ENCODE measurements around the gene MRLN. TPM values are rescaled to one million over a fixed set of nuclear protein-coding genes. Genes with fewer than 3 reads are reported as not detected.
A peak's percentile ranks its signal among the peaks of the same experiment; 100 is the strongest.

The MRLN gene
- total and polyA plus RNA-seq, 2 experiments from 2014 or later, result not detected

DNA sequence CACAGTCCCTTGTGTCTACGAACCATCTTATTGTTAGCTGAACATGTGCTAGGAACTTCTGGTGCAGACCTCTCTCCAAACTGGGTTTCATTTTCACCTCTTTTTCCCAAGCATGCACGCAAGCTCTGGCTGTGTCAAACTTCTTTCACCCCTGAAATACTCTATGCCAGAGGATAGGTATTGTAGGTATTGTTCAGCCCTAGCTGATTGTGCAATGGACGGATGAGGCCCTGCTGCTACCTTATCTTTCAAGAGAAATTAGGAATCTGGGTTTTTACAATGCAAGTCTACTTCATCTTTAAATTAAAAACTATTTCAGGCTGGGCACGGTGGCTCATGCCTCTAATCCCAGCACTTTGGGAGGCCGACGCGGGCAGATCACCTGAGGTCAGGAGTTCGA is 28.3 kb upstream of the MRLN start:
- 80% methylated on average over 8 of the region's 8 CpGs for WGBS (ENCODE audit: low lambda C conversion rate, missing lambda C conversion rate)
- H2AFZ ChIP-seq, result no peak overlapping the region
- H3K4me3 ChIP-seq, result no peak overlapping the region
- no peaks in the 10 kb centered on the region for H4K20me1 ChIP-seq (ENCODE audit: insufficient read depth, poor library complexity, severe bottlenecking)
- H3K27me3 ChIP-seq, result no peaks in the 10 kb centered on the region
- H3K4me1 ChIP-seq (ENCODE audit: insufficient read depth), result no peaks in the 10 kb centered on the region
- H3K4me2 ChIP-seq, result no peak overlapping the region
- no peaks in the 10 kb centered on the region for H3K36me3 ChIP-seq (replicated peaks; ENCODE audit: insufficient read depth, low read depth)
- H3K9me2 ChIP-seq (replicated peaks; ENCODE audit: insufficient read depth), result no peaks in the 10 kb centered on the region
- DNase-seq (ENCODE audit: low spot score), result no peak
- H3K9me3 ChIP-seq (ENCODE audit: low read depth), result no peaks in the 10 kb centered on the region
- TF ChIP-seq EZH2phosphoT487 (IDR thresholded peaks at IDR 0.05; ENCODE audit: low read depth, severe bottlenecking, unreplicated experiment) (no peak), EZH2 (IDR thresholded peaks at IDR 0.05; ENCODE audit: borderline replicate concordance) (no peak)
- TF ChIP-seq, protein P1, sequence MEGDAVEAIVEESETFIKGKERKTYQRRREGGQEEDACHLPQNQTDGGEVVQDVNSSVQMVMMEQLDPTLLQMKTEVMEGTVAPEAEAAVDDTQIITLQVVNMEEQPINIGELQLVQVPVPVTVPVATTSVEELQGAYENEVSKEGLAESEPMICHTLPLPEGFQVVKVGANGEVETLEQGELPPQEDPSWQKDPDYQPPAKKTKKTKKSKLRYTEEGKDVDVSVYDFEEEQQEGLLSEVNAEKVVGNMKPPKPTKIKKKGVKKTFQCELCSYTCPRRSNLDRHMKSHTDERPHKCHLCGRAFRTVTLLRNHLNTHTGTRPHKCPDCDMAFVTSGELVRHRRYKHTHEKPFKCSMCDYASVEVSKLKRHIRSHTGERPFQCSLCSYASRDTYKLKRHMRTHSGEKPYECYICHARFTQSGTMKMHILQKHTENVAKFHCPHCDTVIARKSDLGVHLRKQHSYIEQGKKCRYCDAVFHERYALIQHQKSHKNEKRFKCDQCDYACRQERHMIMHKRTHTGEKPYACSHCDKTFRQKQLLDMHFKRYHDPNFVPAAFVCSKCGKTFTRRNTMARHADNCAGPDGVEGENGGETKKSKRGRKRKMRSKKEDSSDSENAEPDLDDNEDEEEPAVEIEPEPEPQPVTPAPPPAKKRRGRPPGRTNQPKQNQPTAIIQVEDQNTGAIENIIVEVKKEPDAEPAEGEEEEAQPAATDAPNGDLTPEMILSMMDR (IDR thresholded peaks at IDR 0.05; ENCODE audit: poor library complexity), result no peak
- no peak overlapping the region for H3K27ac ChIP-seq
- no peaks in the 10 kb centered on the region for H3K79me2 ChIP-seq

DNA sequence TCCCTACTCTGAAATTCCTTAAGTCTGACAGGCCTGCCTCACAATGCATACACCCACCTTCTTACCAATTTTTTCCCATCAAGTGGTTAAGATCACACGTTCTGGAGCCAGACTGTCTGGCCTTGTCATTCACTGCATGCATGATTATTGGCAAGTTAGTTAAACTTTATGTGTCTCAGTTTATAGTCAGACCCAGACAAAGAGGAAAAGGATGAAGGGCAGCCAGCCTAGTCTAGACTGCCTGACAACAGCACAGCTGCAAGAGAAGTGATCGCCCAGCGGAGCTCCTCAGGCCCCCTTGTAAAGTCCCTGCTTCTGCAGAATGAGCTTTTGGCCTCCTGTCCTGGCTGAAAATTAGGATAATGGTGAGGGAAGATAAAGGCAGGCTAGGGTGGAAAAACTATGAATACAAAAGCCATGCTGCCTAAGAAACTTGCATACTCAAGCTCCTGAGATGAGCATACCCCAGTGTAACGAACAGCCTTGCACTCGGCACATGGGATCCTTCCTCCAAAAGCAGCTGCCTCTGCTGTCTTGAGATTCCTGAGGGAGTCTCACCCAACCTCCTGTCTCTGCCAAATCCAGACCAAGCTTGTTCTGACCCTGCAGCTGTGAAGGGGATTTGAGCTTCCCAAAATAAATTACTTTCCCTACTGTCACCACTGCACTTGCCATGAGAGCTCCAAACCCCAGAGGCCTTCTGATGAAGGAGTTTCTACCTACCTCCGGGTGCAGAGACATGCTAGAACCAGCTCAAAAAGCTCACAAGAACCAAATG is 26.7 kb upstream of the MRLN start:
- H3K27ac ChIP-seq, result no peak overlapping the region
- H3K4me2 ChIP-seq, result no peak overlapping the region
- H3K27me3 ChIP-seq, result no peaks in the 10 kb centered on the region
- H3K4me1 ChIP-seq (ENCODE audit: insufficient read depth), result no peaks in the 10 kb centered on the region
- no peak overlapping the region for H2AFZ ChIP-seq
- no peaks in the 10 kb centered on the region for H3K79me2 ChIP-seq
- no peaks in the 10 kb centered on the region for H3K9me3 ChIP-seq (ENCODE audit: low read depth)
- no peak overlapping the region for H3K4me3 ChIP-seq
- DNase-seq (ENCODE audit: low spot score), result peak; percentile 13
- WGBS (ENCODE audit: low lambda C conversion rate, missing lambda C conversion rate), result 79% methylated on average over 6 of the region's 6 CpGs
- TF ChIP-seq EZH2phosphoT487 (IDR thresholded peaks at IDR 0.05; ENCODE audit: low read depth, severe bottlenecking, unreplicated experiment) (no peak), EZH2 (IDR thresholded peaks at IDR 0.05; ENCODE audit: borderline replicate concordance) (no peak)
- TF ChIP-seq, protein P1 (IDR thresholded peaks at IDR 0.05; ENCODE audit: poor library complexity), result no peak
- H3K36me3 ChIP-seq (replicated peaks; ENCODE audit: insufficient read depth, low read depth), result no peaks in the 10 kb centered on the region
- no peaks in the 10 kb centered on the region for H4K20me1 ChIP-seq (ENCODE audit: insufficient read depth, poor library complexity, severe bottlenecking)
- no peaks in the 10 kb centered on the region for H3K9me2 ChIP-seq (replicated peaks; ENCODE audit: insufficient read depth)

DNA sequence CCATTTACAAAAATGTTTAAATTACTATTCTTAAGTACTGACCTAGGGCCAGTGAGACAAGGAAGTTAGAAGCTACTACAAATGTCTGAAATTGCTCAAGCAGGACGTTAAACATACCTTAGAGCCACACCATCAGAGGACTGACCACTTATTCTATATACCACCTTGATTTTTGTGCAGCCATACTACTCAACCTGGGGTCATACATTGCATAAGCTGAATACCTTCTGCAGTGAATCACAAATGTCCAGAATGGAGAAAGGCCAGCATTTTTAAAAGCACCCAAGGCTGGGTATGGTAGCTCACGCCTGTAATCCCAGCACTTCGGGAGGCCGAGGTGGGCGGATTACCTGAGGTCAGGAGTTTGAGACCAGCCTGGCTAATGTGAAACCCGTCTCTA is 21.2 kb upstream of the MRLN start:
- TF ChIP-seq EZH2phosphoT487 (IDR thresholded peaks at IDR 0.05; ENCODE audit: low read depth, severe bottlenecking, unreplicated experiment), result no peak
- TF ChIP-seq EZH2 (IDR thresholded peaks at IDR 0.05; ENCODE audit: borderline replicate concordance), result no peak
- H4K20me1 ChIP-seq (ENCODE audit: insufficient read depth, poor library complexity, severe bottlenecking), result no peaks in the 10 kb centered on the region
- no peak overlapping the region for H3K4me3 ChIP-seq
- H3K4me2 ChIP-seq, result no peak overlapping the region
- no peak for DNase-seq (ENCODE audit: low spot score)
- H3K27me3 ChIP-seq, result no peaks in the 10 kb centered on the region
- no peaks in the 10 kb centered on the region for H3K4me1 ChIP-seq (ENCODE audit: insufficient read depth)
- no peaks in the 10 kb centered on the region for H3K79me2 ChIP-seq
- 88% methylated on average over 5 of the region's 6 CpGs for WGBS (ENCODE audit: low lambda C conversion rate, missing lambda C conversion rate)
- H2AFZ ChIP-seq, result no peak overlapping the region
- no peaks in the 10 kb centered on the region for H3K9me3 ChIP-seq (ENCODE audit: low read depth)
- no peak overlapping the region for H3K27ac ChIP-seq
- H3K9me2 ChIP-seq (replicated peaks; ENCODE audit: insufficient read depth), result no peaks in the 10 kb centered on the region
- no peaks in the 10 kb centered on the region for H3K36me3 ChIP-seq (replicated peaks; ENCODE audit: insufficient read depth, low read depth)

DNA sequence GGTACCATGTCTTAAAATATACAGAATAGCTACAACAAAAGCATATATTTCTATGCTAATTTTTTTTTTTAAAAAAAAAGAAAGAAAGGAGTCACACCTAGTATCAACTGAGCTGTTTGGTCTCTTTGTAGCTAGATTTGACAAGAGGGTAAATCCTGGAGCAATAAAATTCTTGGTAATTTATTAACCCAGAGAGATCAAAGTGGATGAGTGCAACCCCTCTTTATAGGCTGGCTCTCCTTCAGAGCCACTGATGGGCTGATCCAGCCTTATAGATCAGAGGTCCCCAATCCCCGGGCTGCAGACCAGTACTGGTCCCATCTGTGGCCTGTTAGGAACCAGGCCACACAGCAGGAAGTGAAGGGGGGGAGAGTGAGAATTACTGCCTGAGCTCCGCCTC is 19.8 kb upstream of the MRLN start:
- TF ChIP-seq EZH2phosphoT487 (IDR thresholded peaks at IDR 0.05; ENCODE audit: low read depth, severe bottlenecking, unreplicated experiment), result no peak
- TF ChIP-seq, protein P1 (IDR thresholded peaks at IDR 0.05; ENCODE audit: poor library complexity), result no peak
- no peak for TF ChIP-seq EZH2 (IDR thresholded peaks at IDR 0.05; ENCODE audit: borderline replicate concordance)

More for the DNA sequence above, 19.8 kb upstream of the MRLN start:
- no peak overlapping the region for H3K4me2 ChIP-seq
- no peak for DNase-seq (ENCODE audit: low spot score)
- H2AFZ ChIP-seq, result no peak overlapping the region
- no peaks in the 10 kb centered on the region for H3K27me3 ChIP-seq
- no peaks in the 10 kb centered on the region for H3K4me1 ChIP-seq (ENCODE audit: insufficient read depth)
- H3K9me3 ChIP-seq (ENCODE audit: low read depth), result no peaks in the 10 kb centered on the region
- H3K27ac ChIP-seq, result no peak overlapping the region
- WGBS (ENCODE audit: low lambda C conversion rate, missing lambda C conversion rate), result 50% methylated on average over 2 of the region's 2 CpGs
- no peaks in the 10 kb centered on the region for H3K9me2 ChIP-seq (replicated peaks; ENCODE audit: insufficient read depth)
- H3K79me2 ChIP-seq, result no peaks in the 10 kb centered on the region
- no peak overlapping the region for H3K4me3 ChIP-seq
- no peaks in the 10 kb centered on the region for H4K20me1 ChIP-seq (ENCODE audit: insufficient read depth, poor library complexity, severe bottlenecking)
- H3K36me3 ChIP-seq (replicated peaks; ENCODE audit: insufficient read depth, low read depth), result no peaks in the 10 kb centered on the region

All from hepatocyte (in vitro differentiated cells).